AG04450 (cell line): Measurements from ENCODE around the gene GNA12. TPM values are rescaled to one million over a fixed set of nuclear protein-coding genes. Genes with fewer than 3 reads are reported as not detected.

Source experiments
- CTCF ChIA-PET: fragments of 300-600, 350-600 bp; formaldehyde crosslinking; extraction: SDS; loops from one replicate; lab custom pipeline; 2022; ENCODE audit warnings: antibody characterized with exemption, inconsistent platforms; lab: Charles Lee
- POLR2A ChIA-PET: fragments of 350-600 bp; formaldehyde crosslinking; extraction: SDS; loops from one replicate; lab custom pipeline; 2021; ENCODE audit warnings: antibody characterized with exemption, inconsistent platforms; lab: Yijun Ruan, JAX
- DNase-seq: peaks from one replicate; pipeline ENCODE4 v3.0.0-alpha.2; 2011; ENCODE audit warnings: low read depth, low spot score
- H3K27ac ChIP-seq: one replicate; pipeline ENCODE4 v1.5.1; 2012; ENCODE audit warnings: low read depth, low read length, control low read depth
- H3K27me3 ChIP-seq: one replicate; pipeline ENCODE4 v1.6.0; 2012; ENCODE audit warnings: low read length; ENCODE audit not compliant: control insufficient read depth, insufficient read depth
- H3K4me3 ChIP-seq: 2 replicates; pipeline ENCODE4 v1.5.1; 2011; ENCODE audit warnings: mild to moderate bottlenecking, low read depth, low read length, control low read depth
- H3K9me3 ChIP-seq: 2 replicates; pipeline ENCODE4 v1.5.1; 2012; ENCODE audit warnings: low read length; ENCODE audit not compliant: control insufficient read depth, insufficient read depth
- polyA plus RNA-seq: library from polyadenylated mRNA; depleted of rRNA; stranded (reverse); fragments of >200 nt; gene quantifications from 2 replicates; pipeline ENCODE4 v1.2.3, GENCODE V29; 2011
- TF ChIP-seq, protein P1 (sequence below): IDR thresholded peaks from 2 replicates; pipeline ENCODE4 v1.5.1; 2011; ENCODE audit warnings: low read depth, low read length, control low read depth, inconsistent platforms

GNA12 gene
- polyA plus RNA-seq, 1 experiment = 97.4 TPM

DNA sequence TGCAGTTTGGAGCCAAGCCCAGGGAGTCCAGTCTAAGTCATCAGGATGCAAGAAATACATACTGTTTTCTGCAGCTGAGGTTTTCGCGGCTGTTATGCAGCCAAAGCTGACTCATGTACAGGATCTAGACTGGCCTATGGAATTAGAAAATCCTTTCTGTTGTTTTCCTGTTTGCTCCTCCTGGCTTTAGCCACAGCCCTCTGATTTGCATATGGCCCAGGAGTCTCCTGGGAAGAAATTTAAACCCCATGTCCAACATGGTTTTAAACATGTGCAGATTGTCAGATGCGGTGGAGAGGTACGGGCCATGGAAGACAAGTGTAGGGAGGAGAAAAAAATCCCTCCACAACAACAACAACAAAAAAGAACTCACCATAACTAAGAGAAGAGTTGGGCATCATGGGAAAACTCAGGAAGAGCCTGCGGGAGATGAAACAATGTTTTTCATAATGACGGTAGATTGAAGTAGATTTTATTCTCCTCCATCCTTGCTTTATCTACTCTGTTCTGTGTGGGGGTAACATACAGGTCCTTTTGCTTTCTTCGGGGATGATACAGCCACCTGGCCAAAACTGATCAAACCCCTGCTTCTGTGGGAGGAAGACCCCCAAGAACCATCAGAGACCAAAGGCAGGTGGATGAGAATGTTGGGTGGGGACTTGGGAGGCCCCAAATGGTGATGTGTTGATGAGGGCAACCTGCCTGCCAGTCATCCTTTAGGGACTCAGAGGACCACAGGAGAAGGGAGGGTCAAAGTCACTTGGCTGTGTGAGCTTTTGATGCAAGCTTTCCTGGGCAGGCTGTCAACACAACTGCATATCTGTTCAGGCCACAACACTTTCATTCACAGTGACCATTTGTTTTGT, 29.8 kb upstream of the GNA12 start:
- TF ChIP-seq, protein P1, sequence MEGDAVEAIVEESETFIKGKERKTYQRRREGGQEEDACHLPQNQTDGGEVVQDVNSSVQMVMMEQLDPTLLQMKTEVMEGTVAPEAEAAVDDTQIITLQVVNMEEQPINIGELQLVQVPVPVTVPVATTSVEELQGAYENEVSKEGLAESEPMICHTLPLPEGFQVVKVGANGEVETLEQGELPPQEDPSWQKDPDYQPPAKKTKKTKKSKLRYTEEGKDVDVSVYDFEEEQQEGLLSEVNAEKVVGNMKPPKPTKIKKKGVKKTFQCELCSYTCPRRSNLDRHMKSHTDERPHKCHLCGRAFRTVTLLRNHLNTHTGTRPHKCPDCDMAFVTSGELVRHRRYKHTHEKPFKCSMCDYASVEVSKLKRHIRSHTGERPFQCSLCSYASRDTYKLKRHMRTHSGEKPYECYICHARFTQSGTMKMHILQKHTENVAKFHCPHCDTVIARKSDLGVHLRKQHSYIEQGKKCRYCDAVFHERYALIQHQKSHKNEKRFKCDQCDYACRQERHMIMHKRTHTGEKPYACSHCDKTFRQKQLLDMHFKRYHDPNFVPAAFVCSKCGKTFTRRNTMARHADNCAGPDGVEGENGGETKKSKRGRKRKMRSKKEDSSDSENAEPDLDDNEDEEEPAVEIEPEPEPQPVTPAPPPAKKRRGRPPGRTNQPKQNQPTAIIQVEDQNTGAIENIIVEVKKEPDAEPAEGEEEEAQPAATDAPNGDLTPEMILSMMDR = no peak
- POLR2A ChIA-PET = interaction anchor here (0.5 to 1.0 kb wide), 7 partner anchors 17 to 1871 kb away, joined by 3 to 6 read pairs (median 3); no protein-coding TSS in a partner anchor
- Histone ChIP-seq H3K27ac (peak overlapping the region; percentile 98), H3K9me3 (no peaks in the 10 kb centered on the region; the same call in 1 of the 2 replicates), H3K4me3 (no peak overlapping the region), H3K27me3 (no peaks in the 10 kb centered on the region)
- peak; percentile 87 for DNase-seq
- CTCF ChIA-PET = interaction anchor here (1.2 kb wide), 1 partner anchor 9 kb away, joined by 3 read pairs; no protein-coding TSS in a partner anchor

DNA sequence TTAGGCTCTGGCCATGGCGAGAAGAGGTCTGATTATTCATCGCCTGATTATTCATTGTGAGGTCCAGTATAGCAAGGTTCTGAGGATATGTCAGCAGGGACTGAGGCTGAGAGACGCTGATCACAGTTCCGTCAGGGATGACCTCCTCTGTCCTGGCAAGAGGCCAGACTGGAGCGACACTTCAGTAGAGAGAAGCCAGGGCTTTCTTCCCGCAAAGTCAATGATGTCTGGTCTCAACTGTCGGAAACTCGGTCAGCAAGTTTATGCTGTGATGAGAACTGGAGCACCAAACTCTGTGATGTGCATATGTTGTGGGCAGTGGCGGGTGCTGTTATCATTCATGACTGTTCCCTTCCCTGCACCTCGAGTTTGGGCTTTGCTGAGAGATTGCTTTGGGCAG, 29.0 kb upstream of the GNA12 start:
- H3K27me3 ChIP-seq = no peaks in the 10 kb centered on the region
- DNase-seq = no peak
- TF ChIP-seq, protein P1 = no peak
- no peaks in the 10 kb centered on the region; the same call in 1 of the 2 replicates for H3K9me3 ChIP-seq
- H3K4me3 ChIP-seq = no peak overlapping the region
- POLR2A ChIA-PET = interaction anchor here (0.5 to 1.0 kb wide), 3 partner anchors 16 to 387 kb away, joined by 3 to 6 read pairs (median 3); no protein-coding TSS in a partner anchor
- CTCF ChIA-PET = no interaction called here
- H3K27ac ChIP-seq = peak overlapping the region; percentile 98

GRCh38 chr7:2872296-2872874, 28.3 kb upstream of the GNA12 start:
- TF ChIP-seq, protein P1 = no peak

GRCh38 chr7:2870471-2870931, 26.4 kb upstream of the GNA12 start:
- CTCF ChIA-PET = no interaction called here
- no peaks in the 10 kb centered on the region for H3K27me3 ChIP-seq
- no peaks in the 10 kb centered on the region; the same call in 1 of the 2 replicates for H3K9me3 ChIP-seq
- H3K27ac ChIP-seq = peak overlapping the region; percentile 11
- no peak overlapping the region for H3K4me3 ChIP-seq
- POLR2A ChIA-PET = no interaction called here
- DNase-seq = no peak
- TF ChIP-seq, protein P1 = no peak

More at GRCh38 chr7:2872296-2872874, 28.3 kb upstream of the GNA12 start:
- Histone ChIP-seq H3K4me3 (no peak overlapping the region), H3K27ac (no peak overlapping the region), H3K9me3 (no peaks in the 10 kb centered on the region; the same call in 1 of the 2 replicates), H3K27me3 (no peaks in the 10 kb centered on the region)
- POLR2A ChIA-PET = interaction anchor here (0.7 kb wide), 1 partner anchor 230 kb away, joined by 3 read pairs; no protein-coding TSS in a partner anchor
- no peak for DNase-seq
- CTCF ChIA-PET = no interaction called here
